Endothelial cell of umbilical vein (primary cell): ENCODE results near the gene CD300LF. TPM values are rescaled to one million over a fixed set of nuclear protein-coding genes. Genes with fewer than 3 reads are reported as not detected.
A peak's percentile ranks its signal among the peaks of the same experiment; 100 is the strongest.

ENCODE experiments used
- BruUV-seq: library from RNA; stranded (reverse); fragments of 400-500 nt; replicated peaks from 2 replicates; lab custom pipeline; 2021; lab: Mats Ljungman, UMichigan
- CTCF ChIA-PET: fragments of 300-600, 350-600 bp; sonication (Branson Sonifier 250); formaldehyde crosslinking; loops from one replicate; lab custom pipeline; 2021; ENCODE audit warnings: antibody characterized with exemption, inconsistent platforms; lab: Charles Lee
- POLR2A ChIA-PET: fragments of 300-600, 350-600 bp; sonication (Branson Sonifier 250); formaldehyde crosslinking; loops from one replicate; lab custom pipeline; 2021; ENCODE audit warnings: antibody characterized with exemption, inconsistent platforms; lab: Charles Lee
- DNase-seq: peaks from one replicate; pipeline ENCODE4 v3.0.0-alpha.2; 2011; ENCODE audit warnings: low read depth, low spot score
- FAIRE-seq: peaks from 2 replicates; lab custom pipeline; 2011; peaks lifted over from hg19 to GRCh38; lab: Jason Lieb, UNC
- H2AFZ ChIP-seq: 2 replicates; pipeline ENCODE4 v1.6.0; 2012; ENCODE audit warnings: low read depth, low read length, control low read depth, inconsistent platforms
- H3K27ac ChIP-seq: 2 replicates; pipeline ENCODE4 v1.5.1; 2011; ENCODE audit warnings: low read depth, mild to moderate bottlenecking, control low read depth, low read length, moderate library complexity; ENCODE audit not compliant: insufficient read depth
- H3K27me3 ChIP-seq, 2 experiments: 2 replicates each; pipeline versions ENCODE4 v1.6.0 to v1.6.1; 2011; ENCODE audit warnings: low read length in 2 of 2, mixed read lengths in 1 of 2; ENCODE audit not compliant: control insufficient read depth in 2 of 2, insufficient read depth in 2 of 2
- H3K36me3 ChIP-seq, 2 experiments: 2 replicates in 1 of 2; 3 replicates in 1 of 2; pipeline ENCODE4 v1.5.1; 2011; ENCODE audit warnings: low read length in 2 of 2, mild to moderate bottlenecking in 1 of 2, moderate library complexity in 1 of 2; ENCODE audit not compliant: control insufficient read depth in 2 of 2, insufficient read depth in 2 of 2; ENCODE audit errors: extremely low read depth in 1 of 2
- H3K4me1 ChIP-seq: 3 replicates; pipeline ENCODE4 v1.5.1; 2011; ENCODE audit warnings: mild to moderate bottlenecking, low read length; ENCODE audit not compliant: control insufficient read depth, insufficient read depth; ENCODE audit errors: extremely low read depth
- H3K4me2 ChIP-seq: 2 replicates; pipeline ENCODE4 v1.6.1; 2011; ENCODE audit warnings: low read length, control low read depth, mixed read lengths; ENCODE audit not compliant: insufficient read depth
- H3K4me3 ChIP-seq, 3 experiments: fragments of 200-600 bp in 1 of 3; sonication (generic), shearing (Covaris generic) in 1 of 3; replicated peaks in 1 of 3; 2 replicates each; pipeline ENCODE4 v1.5.1; 2011 to 2016; ENCODE audit warnings: control low read depth in 3 of 3, low read length in 3 of 3, mild to moderate bottlenecking in 2 of 3, inconsistent platforms in 1 of 3, low read depth in 1 of 3, moderate library complexity in 1 of 3; ENCODE audit not compliant: insufficient read depth in 1 of 3
- H3K79me2 ChIP-seq: 2 replicates; pipeline ENCODE4 v1.6.0; 2012; ENCODE audit warnings: low read length, inconsistent platforms; ENCODE audit not compliant: control insufficient read depth, insufficient read depth
- H3K9ac ChIP-seq: replicated peaks from 2 replicates; pipeline ENCODE3; 2011; ENCODE audit warnings: low read length, control low read depth; ENCODE audit not compliant: insufficient read depth; ENCODE audit errors: extremely low read depth
- H3K9me1 ChIP-seq: replicated peaks from 3 replicates; pipeline ENCODE4 v1.6.0; 2011; ENCODE audit warnings: mild to moderate bottlenecking, low read length; ENCODE audit not compliant: control insufficient read depth, insufficient read depth; ENCODE audit errors: extremely low read depth
- H3K9me3 ChIP-seq: replicated peaks from 2 replicates; pipeline ENCODE4 v1.5.1; 2012; ENCODE audit warnings: low read length, inconsistent platforms; ENCODE audit not compliant: control insufficient read depth, insufficient read depth
- H4K20me1 ChIP-seq: replicated peaks from 2 replicates; pipeline ENCODE3; 2011; ENCODE audit warnings: mild to moderate bottlenecking, low read length; ENCODE audit not compliant: control insufficient read depth, insufficient read depth; ENCODE audit errors: extremely low read depth
- CTCF ChIP-seq, 2 donors: IDR thresholded peaks; 1 replicate in 1 of 2; 2 replicates in 1 of 2; pipeline ENCODE4 v1.5.1; 2011; ENCODE audit warnings: low read length in 2 of 2, mild to moderate bottlenecking in 2 of 2, moderate library complexity in 2 of 2, control low read depth in 1 of 2, inconsistent platforms in 1 of 2, low read depth in 1 of 2; ENCODE audit not compliant: insufficient read depth in 1 of 2; ENCODE audit errors: extremely low read depth in 1 of 2
- EZH2 ChIP-seq: IDR thresholded peaks from 2 replicates; pipeline ENCODE4 v1.6.1; 2012; ENCODE audit warnings: borderline replicate concordance, low read depth, mild to moderate bottlenecking, moderate library complexity, low read length, inconsistent platforms; ENCODE audit not compliant: severe bottlenecking
- FOS ChIP-seq: IDR thresholded peaks from 2 replicates; pipeline ENCODE4 v1.6.1; 2011; ENCODE audit warnings: mild to moderate bottlenecking, low read length, moderate library complexity, borderline replicate concordance; ENCODE audit not compliant: insufficient read depth
- GATA2 ChIP-seq: IDR thresholded peaks from 2 replicates; pipeline ENCODE4 v1.7.0; 2011; ENCODE audit warnings: low read depth, mild to moderate bottlenecking, moderate library complexity, mixed read lengths, low read length; ENCODE audit not compliant: insufficient read length, insufficient read depth
- dilution Hi-C: fragments of 300-500 bp; cut with MboI; formaldehyde crosslinking; loops from one replicate; pipeline ENCODE4 v1.15.0; 2019; ENCODE audit warnings: low sequenced_read_pairs; ENCODE audit not compliant: extremely low pct_ligation_motif_present
- intact Hi-C: fragments of 100-400 bp; cut with micrococcal nuclease; formaldehyde crosslinking; loops from one replicate; pipeline ENCODE4 v1.10.0; 2022
- polyA plus RNA-seq, 4 experiments: library from polyadenylated mRNA; depleted of rRNA in 3 of 4; stranded (reverse) in 3 of 4; unstranded in 1 of 4; fragments of >200 nt; gene quantifications; 2 replicates each; pipeline versions ENCODE4 v1.2.1 to v1.2.3, GENCODE V29; 2011 to 2012; ENCODE audit warnings: missing spikeins in 1 of 4
- total RNA-seq: library from RNA; stranded (reverse); gene quantifications from 2 replicates; pipeline ENCODE4 v1.2.3, GENCODE V29; 2021

The CD300LF gene
- total and polyA plus RNA-seq, 2 donors (not counting 3 experiments of a cell fraction or from before 2014, with no cell fraction given): not detected

- H3K4me1 ChIP-seq: peaks cover 12% of the 10 kb centered on the region
- peak; percentile 88 for FAIRE-seq
- no peak overlapping the region for H3K4me3 ChIP-seq
- H2AFZ ChIP-seq: peak overlapping the region; percentile 45
- dilution Hi-C loops (no loop called here), intact Hi-C loops (loop anchor here (1.0 to 10.0 kb wide), 5 partner anchors 25 to 1430 kb away; partner anchors contain the start of gene CDC42EP4)
- no peaks in the 10 kb centered on the region for H3K79me2 ChIP-seq
- H3K9me1 ChIP-seq: no peaks in the 10 kb centered on the region
- ChIA-PET POLR2A (interaction anchor here (1.4 kb wide), 1 partner anchor 31 kb away, joined by 4 read pairs; the partner anchor contains the start of gene NAT9), CTCF (interaction anchor here (0.6 to 4.2 kb wide), 24 partner anchors 9 to 366 kb away, joined by 3 to 84 read pairs (median 7); partner anchors contain the start of genes FDXR and NAT9)
- H3K9me3 ChIP-seq: no peaks in the 10 kb centered on the region
- H3K36me3 ChIP-seq: no peaks in the 10 kb centered on the region
- H3K9ac ChIP-seq: no peak overlapping the region
- H3K27me3 ChIP-seq: peaks cover 0 to 3% of the 10 kb centered on the region in 2 experiments
- no peaks in the 10 kb centered on the region for H4K20me1 ChIP-seq
- BruUV-seq: no TSS peak
- TF ChIP-seq CTCF (IDR thresholded peaks at IDR 0.05; ENCODE audit: extremely low read depth in 1 of 2, insufficient read depth in 1 of 2, low read depth in 1 of 2, low read length in 2 of 2): peak; percentile 99
- TF ChIP-seq GATA2: no peak
- no peak for TF ChIP-seq EZH2
- TF ChIP-seq FOS: no peak
- H3K27ac ChIP-seq: no peak overlapping the region
- peak overlapping the region; percentile 16 for H3K4me2 ChIP-seq
- peak; percentile 74 for DNase-seq
Observed at GRCh38 chr17:74744714-74745547, 32.2 kb upstream of the CD300LF start.
